ENCODE measurements around the gene LTB4R.

Gene LTB4R

GRCh38 chr14:24264298-24264697, 47.0 kb upstream of the LTB4R start:
- no peak for TF ChIP-seq REST (IDR thresholded peaks at IDR 0.05; ENCODE audit: insufficient read depth in 1 of 2, low read depth in 2 of 2, low read length in 2 of 2)
- TF ChIP-seq SIN3A (IDR thresholded peaks at IDR 0.05; ENCODE audit: borderline replicate concordance, insufficient read depth, low read length) = no peak
- no peak for TF ChIP-seq POLR2AphosphoS5 (IDR thresholded peaks at IDR 0.05; ENCODE audit: low read depth, low read length)
- no peak for TF ChIP-seq TAF1 (IDR thresholded peaks at IDR 0.05; ENCODE audit: borderline replicate concordance, insufficient read depth, low read length)
- TF ChIP-seq FOXP2 (optimal IDR thresholded peaks at IDR 0.05; ENCODE audit: borderline replicate concordance, extremely low read depth, extremely low read length, insufficient read depth) = no peak

- TF ChIP-seq TAF1 (IDR thresholded peaks at IDR 0.05; ENCODE audit: borderline replicate concordance, insufficient read depth, low read length) = no peak
These were observed 44.7 kb upstream of the LTB4R start for GRCh38 chr14:24266344-24267244.

- TF ChIP-seq POLR2AphosphoS5 (IDR thresholded peaks at IDR 0.05; ENCODE audit: low read depth, low read length) (no peak), TAF1 (IDR thresholded peaks at IDR 0.05; ENCODE audit: borderline replicate concordance, insufficient read depth, low read length) (no peak), SIN3A (IDR thresholded peaks at IDR 0.05; ENCODE audit: borderline replicate concordance, insufficient read depth, low read length) (no peak), REST (IDR thresholded peaks at IDR 0.05; ENCODE audit: insufficient read depth in 1 of 2, low read depth in 2 of 2, low read length in 2 of 2) (no peak), FOXP2 (optimal IDR thresholded peaks at IDR 0.05; ENCODE audit: borderline replicate concordance, extremely low read depth, extremely low read length, insufficient read depth) (no peak)
These were observed 43.8 kb upstream of the LTB4R start for GRCh38 chr14:24267516-24267915.

- no peak for TF ChIP-seq REST (IDR thresholded peaks at IDR 0.05; ENCODE audit: insufficient read depth in 1 of 2, low read depth in 2 of 2, low read length in 2 of 2)
- no peak for TF ChIP-seq POLR2AphosphoS5 (IDR thresholded peaks at IDR 0.05; ENCODE audit: low read depth, low read length)
- no peak for TF ChIP-seq TAF1 (IDR thresholded peaks at IDR 0.05; ENCODE audit: borderline replicate concordance, insufficient read depth, low read length)
- no peak for TF ChIP-seq FOXP2 (optimal IDR thresholded peaks at IDR 0.05; ENCODE audit: borderline replicate concordance, extremely low read depth, extremely low read length, insufficient read depth)
- TF ChIP-seq SIN3A (IDR thresholded peaks at IDR 0.05; ENCODE audit: borderline replicate concordance, insufficient read depth, low read length) = no peak
These were observed 43.1 kb upstream of the LTB4R start for GRCh38 chr14:24268225-24268624.

- TF ChIP-seq POLR2AphosphoS5 (IDR thresholded peaks at IDR 0.05; ENCODE audit: low read depth, low read length) = no peak
- no peak for TF ChIP-seq REST (IDR thresholded peaks at IDR 0.05; ENCODE audit: insufficient read depth in 1 of 2, low read depth in 2 of 2, low read length in 2 of 2)
- no peak for TF ChIP-seq FOXP2 (optimal IDR thresholded peaks at IDR 0.05; ENCODE audit: borderline replicate concordance, extremely low read depth, extremely low read length, insufficient read depth)
- TF ChIP-seq TAF1 (IDR thresholded peaks at IDR 0.05; ENCODE audit: borderline replicate concordance, insufficient read depth, low read length) = no peak
- TF ChIP-seq SIN3A (IDR thresholded peaks at IDR 0.05; ENCODE audit: borderline replicate concordance, insufficient read depth, low read length) = no peak
These were observed 41.9 kb upstream of the LTB4R start for GRCh38 chr14:24269368-24269767.

Measured in PFSK-1 (cell line).